ENCODE results near the gene MRPS16.

- TF ChIP-seq POLR2AphosphoS5 (IDR thresholded peaks at IDR 0.05; ENCODE audit: low read depth, low read length) (no peak), POLR2A (IDR thresholded peaks at IDR 0.05; ENCODE audit: low read depth, low read length) (no peak)
Measured at GRCh38 chr10:73239908-73240307, 12.5 kb downstream of the MRPS16 start.

Measured in GM12892 (cell line).